ENCODE results near the gene CLIC4.
"Not testable (repeated sequence)": the region's sequence is repeated elsewhere in the genome, so short reads cannot be mapped to it uniquely, and the experiment has no call there.

The CLIC4 gene

DNA sequence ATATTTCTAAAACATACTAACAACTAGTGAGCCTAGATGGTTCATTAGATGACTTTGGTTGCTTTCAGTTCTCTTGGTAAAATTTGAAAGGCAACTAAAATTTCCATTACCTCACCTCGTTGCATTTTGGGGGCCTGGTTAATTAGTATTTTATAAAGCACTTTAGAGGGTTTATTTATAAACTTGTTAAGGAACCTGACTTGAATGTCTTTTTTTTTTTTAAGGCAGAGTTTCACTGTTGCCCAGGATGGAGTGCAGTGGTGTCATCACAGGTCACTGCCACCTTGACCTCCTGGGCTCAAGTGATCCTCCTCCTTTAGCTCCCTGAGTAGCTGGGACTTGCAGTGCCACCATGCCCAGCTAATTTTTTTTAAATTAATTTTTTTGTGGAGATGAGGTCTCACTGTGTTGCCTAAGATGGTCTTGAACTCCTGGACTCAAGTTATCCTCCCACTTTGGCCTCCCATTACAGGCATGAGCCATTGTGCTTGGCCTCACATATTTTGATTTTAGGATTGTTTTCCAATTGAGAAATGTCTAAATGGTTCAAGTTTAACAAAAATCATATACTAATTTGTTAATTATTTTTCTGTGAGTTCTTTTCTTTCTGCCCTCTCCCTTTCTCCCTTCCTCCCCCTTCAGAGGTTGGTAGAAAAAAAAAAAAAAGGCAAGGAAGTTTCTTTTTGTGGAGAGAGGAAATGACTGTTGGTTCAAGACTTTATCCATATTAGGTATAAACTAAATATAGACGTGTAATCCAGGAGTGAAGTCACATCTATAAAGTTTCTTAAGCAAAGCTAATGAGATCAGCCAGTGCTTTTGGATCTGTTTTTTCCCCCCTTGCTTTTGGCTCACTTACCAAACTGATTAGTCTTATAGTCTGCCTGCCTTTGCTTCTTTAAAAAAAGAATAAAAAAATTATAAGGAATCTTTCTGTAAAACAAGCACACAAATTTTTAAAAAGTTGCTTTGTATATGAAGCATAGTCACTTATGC lies 24.7 kb downstream of the CLIC4 start:
- in situ Hi-C loops (cut with MboI; ENCODE audit: low sequenced_read_pairs), result no loop called here

DNA sequence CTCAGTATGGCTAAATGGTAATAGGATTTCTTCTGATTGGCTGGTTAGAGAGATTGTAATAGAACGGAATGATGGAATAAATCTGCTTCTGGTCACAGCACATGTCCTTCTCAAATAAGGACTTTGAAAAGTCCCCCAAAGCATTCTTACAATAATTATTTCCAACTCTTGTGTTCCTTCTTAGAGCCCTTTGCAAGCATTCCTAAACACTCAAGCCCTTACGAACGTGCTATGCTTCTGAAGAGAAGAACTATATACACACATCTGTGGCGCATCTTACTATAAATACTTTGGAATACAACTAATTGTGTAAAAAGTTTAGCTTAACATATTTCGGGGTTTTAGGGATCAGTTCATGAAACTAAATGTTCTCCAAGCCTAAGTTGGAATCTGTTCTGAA lies 25.6 kb downstream of the CLIC4 start:
- in situ Hi-C loops (cut with MboI; ENCODE audit: low sequenced_read_pairs), result no loop called here

DNA sequence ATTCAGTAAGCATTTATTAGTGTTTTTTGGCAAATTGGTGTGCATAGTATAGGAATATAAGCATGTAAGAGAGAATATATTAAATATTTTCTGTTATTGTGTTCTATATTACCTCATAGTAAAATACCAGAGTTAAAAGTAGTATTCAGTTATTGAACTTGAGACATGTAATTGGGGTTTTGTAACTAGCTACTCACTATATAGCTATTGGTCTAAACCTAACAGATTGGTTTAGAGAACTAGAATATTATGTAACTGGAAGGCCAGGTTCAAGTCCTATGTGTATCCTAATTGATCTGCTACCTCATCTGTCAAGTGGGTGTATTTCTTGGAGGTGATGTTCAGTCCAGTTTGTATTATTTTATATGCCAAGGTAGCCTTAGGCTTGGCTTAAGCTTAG lies 26.3 kb downstream of the CLIC4 start:
- in situ Hi-C loops (cut with MboI; ENCODE audit: low sequenced_read_pairs), result no loop called here

DNA sequence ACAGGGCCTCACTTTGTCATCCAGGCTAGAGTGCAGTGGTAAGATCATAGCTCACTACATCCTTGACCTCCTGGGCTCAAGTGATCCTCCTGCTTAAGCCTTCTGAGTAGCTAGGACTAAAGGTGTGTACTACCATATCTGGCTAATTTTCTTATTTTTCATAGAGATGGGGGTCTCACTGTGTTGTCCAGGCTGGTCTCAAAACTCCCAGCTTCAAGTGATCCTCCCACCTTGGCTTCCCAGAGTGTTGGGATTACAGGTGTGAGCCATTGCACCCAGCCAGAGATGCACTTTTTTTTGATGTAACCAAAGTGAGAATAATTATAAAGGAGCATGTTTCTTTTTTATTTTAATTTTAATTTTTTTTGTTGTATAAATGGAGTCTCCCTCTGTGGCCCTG lies 28.4 kb downstream of the CLIC4 start:
- in situ Hi-C loops (cut with MboI; ENCODE audit: low sequenced_read_pairs), result no loop called here

DNA sequence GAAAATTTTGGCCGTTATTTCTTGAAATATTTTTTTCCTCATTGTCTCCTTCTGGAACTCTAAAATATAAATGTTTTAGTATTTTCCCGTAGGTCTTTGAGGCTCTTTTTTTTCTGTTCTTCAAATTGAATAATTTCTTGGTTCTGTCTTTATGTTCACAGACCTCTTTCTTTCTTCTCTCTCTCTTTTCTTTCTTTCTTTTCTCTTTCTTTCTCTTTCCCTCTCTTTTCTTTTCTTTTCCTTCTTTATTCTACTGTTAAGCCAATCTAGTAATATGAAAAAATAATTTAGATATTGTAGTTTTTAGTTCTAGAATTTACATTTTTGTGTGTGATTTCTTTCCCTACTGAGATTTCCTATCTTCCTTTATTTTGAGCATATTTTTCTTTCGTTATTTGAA lies 30.1 kb downstream of the CLIC4 start:
- in situ Hi-C loops (cut with MboI; ENCODE audit: low sequenced_read_pairs), result no loop called here

DNA sequence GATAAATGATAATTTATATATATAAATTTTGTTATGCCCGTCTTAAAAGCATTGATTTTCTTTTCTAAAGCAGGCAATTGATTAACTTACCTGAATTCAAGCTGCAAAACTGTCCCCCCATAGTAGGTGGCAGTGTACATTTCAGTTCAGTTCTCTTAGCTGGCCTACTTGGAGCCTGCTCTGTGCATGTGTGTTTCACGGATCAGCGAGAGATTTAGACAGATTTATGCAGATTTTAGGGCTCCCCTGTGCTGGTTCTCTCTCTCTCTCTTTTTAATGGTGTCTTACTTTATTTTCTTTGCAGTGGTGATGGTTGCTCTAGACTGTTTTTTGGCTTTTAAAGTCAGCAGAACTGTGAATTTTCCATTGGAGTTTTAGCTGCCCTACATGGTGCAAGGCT lies 30.7 kb downstream of the CLIC4 start:
- in situ Hi-C loops (cut with MboI; ENCODE audit: low sequenced_read_pairs), result no loop called here

DNA sequence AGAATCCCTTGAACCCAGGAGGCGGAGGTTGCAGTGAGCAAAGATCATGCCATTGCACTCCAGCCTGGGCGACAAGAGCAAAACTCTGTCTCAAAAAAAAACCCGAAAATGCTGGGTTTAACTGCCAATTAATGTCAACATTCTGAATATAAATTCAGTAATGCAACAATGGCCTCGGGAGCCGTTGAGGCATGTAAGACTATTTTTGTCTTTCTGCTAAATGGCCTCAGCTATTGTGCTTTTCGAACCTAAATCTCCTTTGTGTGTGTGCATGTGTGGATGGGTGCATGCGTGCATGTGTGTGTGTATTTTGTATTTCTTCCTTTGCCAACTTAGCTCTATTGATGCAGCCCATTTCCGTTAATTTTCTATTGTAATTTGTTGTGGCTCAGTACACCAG lies 31.6 kb downstream of the CLIC4 start:
- in situ Hi-C loops (cut with MboI; ENCODE audit: low sequenced_read_pairs), result no loop called here

DNA sequence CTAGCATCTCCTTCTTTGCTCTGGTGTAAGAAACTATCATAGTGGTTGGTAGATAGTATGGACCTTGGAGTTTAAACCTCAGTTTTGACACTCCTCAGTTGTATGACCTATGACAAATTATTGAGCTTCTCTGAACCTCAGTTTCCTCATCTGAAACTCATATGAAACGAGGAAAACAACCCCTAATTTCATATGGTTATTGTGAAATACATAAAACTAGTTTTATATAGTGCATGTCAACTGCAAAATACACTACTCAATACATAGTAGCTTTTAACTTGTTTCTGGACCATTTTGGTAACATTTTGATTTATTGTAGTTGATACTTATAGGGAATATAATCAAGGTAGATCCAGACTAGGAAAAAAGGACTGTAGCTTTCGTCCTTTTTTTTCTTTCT lies 32.9 kb downstream of the CLIC4 start:
- in situ Hi-C loops (cut with MboI; ENCODE audit: low sequenced_read_pairs), result no loop called here

DNA sequence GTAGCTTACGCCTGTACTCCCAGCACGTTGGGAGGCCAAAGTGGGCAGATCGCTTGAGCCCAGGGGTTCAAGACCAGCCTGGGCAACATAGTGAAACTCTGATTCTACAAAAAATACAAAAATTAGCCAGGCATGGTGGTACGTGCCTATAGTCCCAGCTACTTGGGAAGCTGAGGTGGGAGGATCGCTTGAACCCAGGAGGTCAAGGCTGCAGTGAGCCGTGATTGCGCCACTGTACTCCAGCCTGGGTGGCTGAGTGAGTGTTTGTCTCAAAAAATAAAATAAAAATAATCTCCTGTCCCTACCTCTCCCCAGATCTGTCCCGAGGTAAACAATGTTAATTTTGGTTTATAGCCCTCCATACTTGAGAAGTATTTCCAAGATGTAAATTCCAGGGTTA lies 34.0 kb downstream of the CLIC4 start:
- in situ Hi-C loops (cut with MboI; ENCODE audit: low sequenced_read_pairs), result not testable (repeated sequence)

DNA sequence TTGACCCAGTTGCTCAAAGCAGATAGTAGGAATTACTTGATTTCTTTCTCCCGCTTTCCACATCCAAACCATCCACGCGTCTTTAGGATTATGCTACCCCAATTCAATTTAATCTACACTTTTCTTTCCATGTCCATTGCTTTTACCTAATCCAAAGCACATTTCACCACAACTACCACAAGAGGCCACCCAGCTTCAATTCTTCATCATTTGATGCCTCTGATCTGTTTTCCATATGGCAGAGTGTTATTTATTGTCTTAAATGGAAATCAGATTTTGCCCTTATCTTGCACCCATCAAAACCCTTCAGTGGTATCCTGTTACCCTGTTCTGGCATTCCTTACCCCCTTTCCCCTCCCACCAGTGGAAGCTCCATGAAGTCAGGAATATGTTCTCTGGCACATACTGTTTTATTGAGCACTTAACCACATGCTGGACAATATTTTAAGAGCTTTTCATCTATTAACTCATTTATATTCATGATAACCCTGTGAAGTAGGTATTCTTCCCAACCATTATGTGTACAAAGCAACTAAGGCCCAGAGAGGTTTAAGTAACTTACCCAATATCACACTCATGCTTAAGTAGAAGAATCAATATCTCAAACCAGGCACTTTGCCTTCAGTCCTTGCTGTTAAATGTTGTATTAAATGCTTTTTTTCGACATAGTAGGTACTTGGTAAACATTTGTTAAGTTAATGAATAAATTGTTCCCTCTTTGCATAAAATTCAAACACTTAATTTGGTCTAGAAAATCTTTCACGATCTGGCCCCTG lies 34.6 kb downstream of the CLIC4 start:
- in situ Hi-C loops (cut with MboI; ENCODE audit: low sequenced_read_pairs), result no loop called here

DNA sequence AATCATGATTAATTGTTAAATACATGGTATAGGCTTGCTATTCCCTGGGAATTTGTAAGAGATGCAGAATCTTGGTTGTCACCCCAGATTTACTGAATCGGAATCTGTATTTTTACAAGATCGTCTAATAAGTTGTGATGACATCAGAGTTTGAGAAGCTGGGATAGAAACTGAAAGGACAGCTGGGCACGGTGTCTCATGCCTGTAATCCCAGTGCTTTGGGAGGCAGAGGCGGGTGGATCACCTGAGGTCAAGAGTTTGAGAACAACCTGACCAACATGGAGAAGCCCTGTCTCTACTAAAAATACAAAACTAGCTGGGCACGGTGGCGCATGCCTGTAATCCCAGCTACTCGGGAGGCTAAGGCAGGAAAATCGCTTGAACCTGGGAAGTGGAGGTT lies 35.4 kb downstream of the CLIC4 start:
- in situ Hi-C loops (cut with MboI; ENCODE audit: low sequenced_read_pairs), result not testable (repeated sequence)

DNA sequence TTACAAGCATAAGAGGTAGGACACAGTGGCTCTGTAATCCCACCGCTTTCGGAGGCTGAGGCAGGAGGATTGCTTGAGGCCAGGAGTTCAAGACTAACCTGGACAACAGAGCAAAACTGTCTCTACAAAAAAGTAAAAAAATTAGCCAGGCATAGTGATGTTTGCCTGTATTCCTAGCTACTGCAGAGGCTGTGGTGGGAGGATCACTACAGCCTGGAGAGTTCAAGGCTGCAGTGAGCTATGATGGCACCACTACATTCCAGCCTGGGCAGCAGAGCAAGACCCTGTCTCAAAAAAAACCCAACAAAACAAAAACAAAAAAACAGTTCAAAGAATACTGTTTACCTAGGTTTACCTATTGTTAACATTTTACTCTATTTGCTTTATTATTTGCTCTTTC lies 37.4 kb downstream of the CLIC4 start:
- in situ Hi-C loops (cut with MboI; ENCODE audit: low sequenced_read_pairs), result no loop called here

DNA sequence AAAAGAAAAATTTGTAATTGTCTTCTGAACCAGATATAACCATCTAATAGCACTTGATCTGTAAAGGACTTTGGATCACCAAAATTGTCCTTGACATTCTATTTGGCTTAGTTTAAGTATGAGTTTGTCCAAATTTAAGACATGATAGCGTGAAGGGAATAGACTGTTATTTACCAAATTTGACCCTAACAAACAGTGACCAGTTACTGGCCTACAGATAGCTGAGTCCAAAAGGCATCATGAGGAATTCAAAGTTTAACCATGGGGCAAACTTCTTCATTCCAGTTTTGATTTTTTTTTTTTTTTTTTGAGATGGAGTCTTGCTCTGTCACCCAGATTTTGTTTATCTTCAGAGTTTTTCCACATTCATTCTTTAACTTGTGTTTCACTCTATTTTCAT lies 38.5 kb downstream of the CLIC4 start:
- in situ Hi-C loops (cut with MboI; ENCODE audit: low sequenced_read_pairs), result no loop called here

DNA sequence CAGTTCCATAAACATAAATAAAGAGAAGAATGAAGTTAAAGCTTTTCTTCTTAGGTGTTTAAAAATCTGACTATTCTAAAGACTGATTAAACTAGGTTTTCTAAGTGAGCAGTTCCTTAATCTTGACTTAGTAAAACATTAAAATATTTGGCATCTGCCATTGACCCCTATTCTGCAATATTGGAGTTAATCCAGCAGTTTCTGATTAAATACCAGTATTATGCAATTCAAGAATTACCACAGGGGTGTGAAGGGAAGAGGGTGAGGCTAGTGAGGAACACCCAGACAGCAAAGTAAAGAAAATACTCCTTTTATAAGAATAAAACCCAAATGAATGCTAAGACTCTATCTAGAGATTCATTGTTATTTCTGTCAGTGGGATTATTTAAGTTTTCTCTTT lies 40.9 kb downstream of the CLIC4 start:
- in situ Hi-C loops (cut with MboI; ENCODE audit: low sequenced_read_pairs), result no loop called here

DNA sequence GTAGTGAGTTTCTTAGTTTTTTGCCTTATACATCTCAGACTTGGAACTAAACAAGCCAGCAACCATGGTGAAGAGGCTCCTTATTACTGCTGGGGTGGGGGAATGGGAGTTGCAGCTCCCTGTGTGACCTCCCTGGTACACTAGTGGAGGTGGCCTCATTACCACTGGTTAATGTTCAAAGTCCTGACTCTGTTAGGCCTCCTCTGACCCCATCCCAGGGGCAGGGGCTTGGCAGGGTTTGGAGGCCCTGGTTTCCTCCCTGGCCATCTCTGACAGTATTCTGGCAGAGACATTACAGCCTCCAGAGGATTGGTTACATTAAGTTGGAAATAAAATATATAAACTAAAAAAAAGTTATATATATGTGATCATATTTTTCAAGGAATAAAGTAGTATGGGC lies 45.2 kb downstream of the CLIC4 start:
- in situ Hi-C loops (cut with MboI; ENCODE audit: low sequenced_read_pairs), result no loop called here

DNA sequence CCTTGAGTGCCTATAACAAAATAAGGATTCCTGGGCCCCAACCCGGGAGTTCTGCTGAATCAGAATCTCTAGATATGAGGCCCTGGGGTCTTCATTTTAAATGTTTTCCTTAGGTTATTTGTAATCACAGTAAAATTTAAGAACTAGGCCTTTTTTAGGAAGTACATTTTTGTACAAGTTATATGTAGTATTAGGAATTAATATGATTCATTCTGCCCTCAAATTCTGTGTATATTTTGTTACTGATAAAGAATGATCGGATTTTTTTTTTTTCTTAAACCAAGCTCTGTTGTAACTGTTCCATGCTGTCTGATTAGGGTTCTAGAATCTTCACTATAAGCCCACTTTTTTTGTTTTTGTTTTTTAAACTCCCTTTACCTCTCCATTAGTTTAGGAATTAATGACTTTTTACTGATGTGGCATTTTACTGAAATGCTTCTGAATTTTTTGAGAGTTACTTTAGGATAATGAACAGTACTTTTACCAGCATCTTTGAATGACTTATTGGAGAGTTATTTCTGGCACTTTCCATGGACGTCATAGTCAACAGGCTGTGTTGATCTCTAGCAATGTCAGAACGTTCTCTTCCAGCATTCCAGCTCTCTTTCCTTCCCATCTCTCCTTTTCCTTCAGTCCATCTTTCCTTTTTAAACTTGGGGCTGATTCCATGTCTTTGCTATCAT lies 48.3 kb downstream of the CLIC4 start:
- in situ Hi-C loops (cut with MboI; ENCODE audit: low sequenced_read_pairs), result no loop called here

DNA sequence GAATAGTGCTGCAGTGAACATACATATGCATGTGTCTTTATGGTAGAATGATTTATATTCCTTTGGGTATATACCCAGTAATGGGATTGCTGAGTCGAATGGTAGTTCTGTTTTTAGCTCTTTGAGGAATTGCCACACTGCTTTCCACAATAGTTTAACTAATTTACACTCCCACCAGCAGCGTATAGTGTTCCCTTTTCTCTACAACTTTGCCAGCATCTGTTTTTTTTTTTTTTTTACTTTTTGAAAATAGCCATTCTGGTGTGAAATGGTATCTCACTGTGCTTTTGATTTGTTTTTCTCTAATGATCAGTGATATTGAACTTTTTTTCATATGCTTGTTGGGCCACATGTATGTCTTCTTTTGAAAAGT lies 48.9 kb downstream of the CLIC4 start:
- in situ Hi-C loops (cut with MboI; ENCODE audit: low sequenced_read_pairs), result not testable (repeated sequence)

DNA sequence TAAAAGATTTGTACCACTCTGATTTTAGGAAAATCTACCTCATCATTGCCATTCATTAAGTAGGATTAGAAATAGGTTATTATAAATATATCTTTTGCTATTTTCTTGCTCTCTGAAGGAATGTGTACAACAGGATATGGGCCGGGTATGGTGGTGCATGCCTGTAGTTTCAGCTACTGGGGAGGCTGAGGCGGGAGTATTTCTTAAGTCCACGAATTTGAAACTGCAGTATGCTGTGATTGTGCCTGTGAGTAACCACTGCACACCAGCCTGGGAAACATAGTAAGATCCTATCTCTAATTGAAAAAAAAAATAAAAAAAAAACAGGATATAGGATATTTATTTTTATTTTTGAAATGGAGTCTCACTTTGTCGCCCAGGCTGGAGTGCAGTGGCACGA lies 50.0 kb downstream of the CLIC4 start:
- in situ Hi-C loops (cut with MboI; ENCODE audit: low sequenced_read_pairs), result no loop called here

DNA sequence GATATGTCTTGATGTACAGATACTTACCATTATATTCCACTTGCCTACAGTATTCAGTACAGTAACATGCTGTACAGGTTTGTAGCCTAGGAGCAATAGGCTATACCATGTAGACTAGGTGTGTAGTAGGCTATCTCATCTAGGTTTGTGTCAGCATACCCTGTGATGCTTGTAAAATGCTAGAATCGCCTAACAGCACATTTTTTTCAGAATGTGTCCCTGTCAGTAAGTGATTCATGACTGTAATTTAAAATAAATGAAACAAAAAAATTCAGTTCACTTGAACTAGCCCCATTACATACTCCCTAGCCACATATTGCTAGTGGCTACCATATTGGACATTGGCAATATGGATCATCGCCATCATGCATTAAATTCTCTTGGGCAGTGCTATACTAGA lies 51.3 kb downstream of the CLIC4 start:
- in situ Hi-C loops (cut with MboI; ENCODE audit: low sequenced_read_pairs), result no loop called here

DNA sequence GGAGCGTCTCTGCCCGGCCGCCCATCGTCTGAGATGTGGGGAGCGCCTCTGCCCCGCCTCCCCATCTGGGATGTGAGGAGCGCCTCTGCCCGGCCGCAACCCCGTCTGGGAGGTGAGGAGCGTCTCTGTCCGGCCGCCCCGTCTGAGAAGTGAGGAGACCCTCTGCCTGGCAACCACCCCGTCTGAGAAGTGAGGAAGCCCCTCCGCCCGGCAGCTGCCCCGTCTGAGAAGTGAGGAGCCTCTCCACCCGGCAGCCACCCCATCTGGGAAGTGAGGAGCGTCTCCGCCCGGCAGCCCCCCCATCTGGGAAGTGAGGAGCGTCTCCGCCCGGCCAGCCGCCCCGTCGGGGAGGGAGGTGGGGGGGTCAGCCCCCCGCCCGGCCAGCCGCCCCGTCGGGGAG lies 54.0 kb downstream of the CLIC4 start:
- in situ Hi-C loops (cut with MboI; ENCODE audit: low sequenced_read_pairs), result not testable (repeated sequence)

DNA sequence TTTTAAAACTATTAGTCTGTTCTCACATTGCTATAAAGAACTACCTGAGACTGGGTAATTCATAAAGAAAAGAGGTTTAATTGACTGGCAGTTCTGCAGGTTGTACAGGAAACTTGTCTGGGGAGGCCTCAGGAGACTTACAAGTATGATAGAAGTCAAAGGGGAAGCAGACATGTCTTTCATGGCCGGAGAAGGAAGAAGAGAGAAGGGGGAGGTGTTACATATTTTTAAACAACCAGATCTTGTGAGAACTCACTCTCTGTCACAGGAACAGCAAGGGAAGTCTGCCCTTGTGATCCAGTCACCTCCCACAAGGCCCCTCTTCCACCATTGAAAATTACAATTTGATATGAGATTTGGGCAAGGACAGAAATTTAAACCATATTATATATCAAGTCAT lies 55.9 kb downstream of the CLIC4 start:
- in situ Hi-C loops (cut with MboI; ENCODE audit: low sequenced_read_pairs), result no loop called here

DNA sequence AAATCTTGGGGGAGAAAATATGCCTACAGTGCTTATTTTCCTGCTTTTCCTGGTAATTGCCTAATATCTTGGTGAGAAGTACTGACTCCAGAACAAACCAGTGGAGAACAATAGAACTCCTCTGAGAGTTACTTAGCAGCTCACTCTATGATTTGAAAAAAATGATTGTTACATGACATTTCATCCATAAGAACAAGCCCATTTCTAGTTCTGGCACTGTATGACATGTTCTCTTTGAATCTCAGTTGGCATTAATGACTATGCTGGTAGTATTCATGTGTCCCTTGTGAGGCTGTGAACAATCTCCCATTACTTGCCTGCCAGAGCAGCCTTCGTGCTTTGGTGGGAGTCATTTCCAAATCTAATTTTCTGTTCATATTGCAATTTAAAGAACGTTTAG lies 58.0 kb downstream of the CLIC4 start:
- in situ Hi-C loops (cut with MboI; ENCODE audit: low sequenced_read_pairs), result no loop called here

Data from HL-60/S4 treated with retinoic acid at 250 ng/mL for 4 days and 3 days (cell line).